ENCODE results near the gene SERPINB10. TPM values are rescaled to one million over a fixed set of nuclear protein-coding genes. Genes with fewer than 3 reads are reported as not detected.
A peak's percentile ranks its signal among the peaks of the same experiment; 100 is the strongest.

The SERPINB10 gene
- total and polyA plus RNA-seq, 2 of the 8 experiments (the other 6 are each of a cell fraction or from before 2014, with no cell fraction given) = not detected

DNA sequence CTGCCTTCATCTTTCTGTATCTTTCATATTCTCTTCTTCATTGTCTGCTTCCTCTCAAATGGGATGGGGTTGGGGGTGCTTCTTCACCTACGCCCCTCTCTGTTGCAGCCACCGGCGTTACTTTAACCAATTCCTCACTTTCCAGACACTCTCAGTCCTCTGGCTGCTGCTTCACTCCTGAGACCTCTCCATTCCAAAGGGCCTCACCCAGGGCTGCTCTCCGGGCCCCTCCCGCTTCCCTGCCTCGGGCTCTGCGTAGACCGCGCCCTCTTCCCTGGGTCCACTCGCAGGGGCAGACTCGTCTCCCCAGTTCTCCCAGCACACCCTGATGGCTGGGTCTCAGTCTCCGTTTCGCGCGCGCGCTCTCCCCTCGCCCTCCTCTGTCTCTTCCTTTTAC lies 63.0 kb downstream of the SERPINB10 start:
- peak overlapping the region; percentile 54; the same call in 1 of the 2 replicates for H2BK5ac ChIP-seq (ENCODE audit: low read depth, low read length)
- no peak overlapping the region for H2BK120ac ChIP-seq (replicated peaks; ENCODE audit: low read depth, low read length)
- DNase-seq (ENCODE audit: low read depth in 1 of 2, low spot score in 2 of 2) (peak in 1 of 2 experiments; percentile 67), FAIRE-seq (no peak)
- peaks cover 11 to 27% (median 17%) of the 10 kb centered on the region in 4 experiments for H3K27me3 ChIP-seq (replicated peaks in 1 of 4; ENCODE audit: control insufficient read depth in 3 of 4, extremely low read depth in 1 of 4, insufficient read depth in 3 of 4, low read length in 3 of 4)
- CTCF ChIA-PET (ENCODE audit: partially characterized antibody) = interaction anchor here (0.6 kb wide), 1 partner anchor 34 kb away, joined by 3 read pairs; no protein-coding TSS in a partner anchor
- peaks cover 8% of the 10 kb centered on the region for H3K23me2 ChIP-seq (ENCODE audit: low read depth, low read length)
- H2AK5ac ChIP-seq (ENCODE audit: low read depth, low read length) = no peak overlapping the region
- H3K27ac ChIP-seq (ENCODE audit: low read depth, low read length) = peak overlapping the region; percentile 56
- H2BK15ac ChIP-seq (ENCODE audit: low read length) = no peak overlapping the region
- POLR2A ChIA-PET (ENCODE audit: partially characterized antibody) = interaction anchor here (0.7 to 1.7 kb wide), 4 partner anchors 12 to 30 kb away, joined by 3 to 7 read pairs (median 4); no protein-coding TSS in a partner anchor
- H3K23ac ChIP-seq (ENCODE audit: insufficient read length) = no peak overlapping the region
- no peak overlapping the region for H3K4ac ChIP-seq (replicated peaks; ENCODE audit: insufficient read length, low read depth, low read length)
- peak overlapping the region in 3 of 4 experiments; percentile 58 to 76 (median 76); a peak in 6 of 7 replicates for H3K9ac ChIP-seq (replicated peaks in 1 of 4; ENCODE audit: extremely low read depth in 1 of 4, low read depth in 3 of 4, low read length in 3 of 4)
- H2BK20ac ChIP-seq (ENCODE audit: low read length) = no peak overlapping the region
- peak overlapping the region; percentile 47; the same call in 1 of the 2 replicates for H4K8ac ChIP-seq (ENCODE audit: extremely low read depth, insufficient read depth, low read length)
- H3K9me3 ChIP-seq (ENCODE audit: insufficient read depth in 2 of 2, low read depth in 1 of 2, low read length in 1 of 2) = no peaks in the 10 kb centered on the region
- peak overlapping the region; percentile 67 to 90 (median 76) for H3K4me3 ChIP-seq (ENCODE audit: extremely low read depth in 1 of 4, insufficient read depth in 2 of 4, low read depth in 3 of 4, low read length in 4 of 4)
- H3K4me1 ChIP-seq (replicated peaks in 1 of 4; ENCODE audit: control insufficient read depth in 3 of 4, insufficient read depth in 4 of 4, low read length in 3 of 4) = peaks cover 2 to 5% (median 4%) of the 10 kb centered on the region in 4 experiments; a peak in 4 of 7 replicates
- no peak overlapping the region for H3K14ac ChIP-seq (ENCODE audit: insufficient read length)
- peaks cover 0 to 2% of the 10 kb centered on the region in 2 experiments for H4K20me1 ChIP-seq (replicated peaks in 1 of 2; ENCODE audit: control insufficient read depth in 1 of 2, insufficient read depth in 2 of 2, low read length in 2 of 2)
- no peaks in the 10 kb centered on the region for H3K79me1 ChIP-seq (ENCODE audit: low read depth, low read length)
- peak overlapping the region; percentile 73 for H2AFZ ChIP-seq (ENCODE audit: low read length)
- peak overlapping the region; percentile 87 for H4K5ac ChIP-seq (ENCODE audit: insufficient read length, low read depth, low read length)
- peak overlapping the region; percentile 86 for H4K91ac ChIP-seq (replicated peaks; ENCODE audit: insufficient read length, low read length)
- peak overlapping the region; percentile 83 for H3K18ac ChIP-seq (ENCODE audit: extremely low read depth, low read length)
- peak overlapping the region; percentile 90 to 97 for H3K4me2 ChIP-seq (ENCODE audit: insufficient read depth in 1 of 2, low read depth in 2 of 2, low read length in 2 of 2)
- H3K56ac ChIP-seq (replicated peaks; ENCODE audit: insufficient read length, low read depth, low read length) = peak overlapping the region; percentile 62
- H3K36me3 ChIP-seq (ENCODE audit: control insufficient read depth in 2 of 4, insufficient read depth in 4 of 4, low read length in 3 of 4) = no peaks in the 10 kb centered on the region
- H2BK12ac ChIP-seq (ENCODE audit: low read depth, low read length) = peak overlapping the region; percentile 43; the same call in 1 of the 2 replicates
- no peaks in the 10 kb centered on the region for H3K79me2 ChIP-seq (ENCODE audit: control insufficient read depth in 1 of 2, insufficient read depth in 2 of 2, low read length in 2 of 2)
- WGBS, 2 experiments (ENCODE audit: extremely low coverage in 1 of 2, insufficient coverage in 1 of 2, insufficient read length in 1 of 2, insufficient replicate concordance in 2 of 2, low coverage in 1 of 2, low lambda C conversion rate in 2 of 2, missing lambda C conversion rate in 1 of 2) = 4% methylated on average over 18 of the region's 18 CpGs; no CpG with 5 or more reads in 1 of the 2 experiments
- TF ChIP-seq ATF2 (IDR thresholded peaks at IDR 0.05; ENCODE audit: low read length) = no peak
- TF ChIP-seq MAFK (IDR thresholded peaks at IDR 0.05; ENCODE audit: low read depth, low read length) = no peak
- TF ChIP-seq RXRA (IDR thresholded peaks at IDR 0.05; ENCODE audit: insufficient read depth, low read depth, low read length) = no peak
- TF ChIP-seq SUZ12 (IDR thresholded peaks at IDR 0.05; ENCODE audit: low read length) = no peak
- TF ChIP-seq TEAD4 (IDR thresholded peaks at IDR 0.05; ENCODE audit: low read depth, low read length) = no peak; the same call in 1 of the 2 replicates
- TF ChIP-seq BRCA1 (IDR thresholded peaks at IDR 0.05; ENCODE audit: low read depth, low read length) = no peak
- TF ChIP-seq SP1 (IDR thresholded peaks at IDR 0.05; ENCODE audit: low read depth, low read length) = 0 out of 2 replicates have a peak, but pooled peaks have one; percentile 0
- TF ChIP-seq, protein P1, sequence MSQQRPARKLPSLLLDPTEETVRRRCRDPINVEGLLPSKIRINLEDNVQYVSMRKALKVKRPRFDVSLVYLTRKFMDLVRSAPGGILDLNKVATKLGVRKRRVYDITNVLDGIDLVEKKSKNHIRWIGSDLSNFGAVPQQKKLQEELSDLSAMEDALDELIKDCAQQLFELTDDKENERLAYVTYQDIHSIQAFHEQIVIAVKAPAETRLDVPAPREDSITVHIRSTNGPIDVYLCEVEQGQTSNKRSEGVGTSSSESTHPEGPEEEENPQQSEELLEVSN (IDR thresholded peaks at IDR 0.05) = no peak
- TF ChIP-seq KDM4A (IDR thresholded peaks at IDR 0.05; ENCODE audit: low read depth, low read length, severe bottlenecking) = peak; percentile 19
- no peak for TF ChIP-seq HDAC2 (IDR thresholded peaks at IDR 0.05; ENCODE audit: borderline replicate concordance in 1 of 2, low read depth in 2 of 2, low read length in 2 of 2)

Measured in H1 (cell line).